ENCODE measurements around the gene APBB2. TPM values are rescaled to one million over a fixed set of nuclear protein-coding genes. Genes with fewer than 3 reads are reported as not detected.

The APBB2 gene
- total RNA-seq, 2 donors from 2014 or later: 56.1 to 64.8 TPM

DNA sequence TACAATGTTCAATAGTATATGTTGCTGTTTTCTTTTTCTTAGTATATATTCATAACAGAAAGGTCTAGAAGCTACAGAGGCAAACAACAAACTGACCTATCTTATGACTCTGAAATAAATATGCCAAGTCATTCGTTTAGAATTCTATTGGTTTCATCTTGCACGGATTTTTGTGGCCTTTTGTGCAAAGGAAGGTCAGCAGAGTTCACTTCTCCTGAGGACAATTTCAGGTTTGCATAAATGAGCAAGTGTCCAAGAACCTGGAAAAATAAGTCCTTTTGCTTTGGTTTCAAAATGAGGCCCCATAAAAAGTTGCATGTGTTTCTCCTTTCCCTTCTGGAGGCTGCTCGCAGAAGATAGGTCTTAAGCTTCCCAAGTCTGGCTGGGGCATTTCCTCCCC, 156.9 kb downstream of the APBB2 start:
- no peak overlapping the region for H3K9ac ChIP-seq (ENCODE audit: extremely low read depth, low read length, poor library complexity, severe bottlenecking)
- peaks cover 36% of the 10 kb centered on the region for H3K9me3 ChIP-seq (ENCODE audit: control insufficient read depth, low read length)
- no peak overlapping the region for H3K27ac Mint-ChIP-seq
- WGBS, 2 experiments (ENCODE audit: insufficient coverage in 1 of 2, insufficient read length in 1 of 2): 89 to 95% methylated on average over 3 of the region's 3 CpGs
- H3K27me3 Mint-ChIP-seq (ENCODE audit: insufficient read depth): no peaks in the 10 kb centered on the region
- no peaks in the 10 kb centered on the region for H3K4me1 ChIP-seq (ENCODE audit: control insufficient read depth, insufficient read depth, low read length)
- H3K9me3 Mint-ChIP-seq: peaks cover 17% of the 10 kb centered on the region
- no peak overlapping the region for H3K27ac ChIP-seq (ENCODE audit: low read depth, low read length)
- TF ChIP-seq, protein P1, sequence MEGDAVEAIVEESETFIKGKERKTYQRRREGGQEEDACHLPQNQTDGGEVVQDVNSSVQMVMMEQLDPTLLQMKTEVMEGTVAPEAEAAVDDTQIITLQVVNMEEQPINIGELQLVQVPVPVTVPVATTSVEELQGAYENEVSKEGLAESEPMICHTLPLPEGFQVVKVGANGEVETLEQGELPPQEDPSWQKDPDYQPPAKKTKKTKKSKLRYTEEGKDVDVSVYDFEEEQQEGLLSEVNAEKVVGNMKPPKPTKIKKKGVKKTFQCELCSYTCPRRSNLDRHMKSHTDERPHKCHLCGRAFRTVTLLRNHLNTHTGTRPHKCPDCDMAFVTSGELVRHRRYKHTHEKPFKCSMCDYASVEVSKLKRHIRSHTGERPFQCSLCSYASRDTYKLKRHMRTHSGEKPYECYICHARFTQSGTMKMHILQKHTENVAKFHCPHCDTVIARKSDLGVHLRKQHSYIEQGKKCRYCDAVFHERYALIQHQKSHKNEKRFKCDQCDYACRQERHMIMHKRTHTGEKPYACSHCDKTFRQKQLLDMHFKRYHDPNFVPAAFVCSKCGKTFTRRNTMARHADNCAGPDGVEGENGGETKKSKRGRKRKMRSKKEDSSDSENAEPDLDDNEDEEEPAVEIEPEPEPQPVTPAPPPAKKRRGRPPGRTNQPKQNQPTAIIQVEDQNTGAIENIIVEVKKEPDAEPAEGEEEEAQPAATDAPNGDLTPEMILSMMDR (conservative IDR thresholded peaks at IDR 0.05): no peak
- peaks cover 45% of the 10 kb centered on the region for H3K36me3 Mint-ChIP-seq (ENCODE audit: low read depth)
- H3K27me3 ChIP-seq (ENCODE audit: control insufficient read depth, insufficient read depth, low read length, poor library complexity, severe bottlenecking): no peaks in the 10 kb centered on the region
- H3K4me3 ChIP-seq (ENCODE audit: low read length): no peak overlapping the region
- H3K4me3 Mint-ChIP-seq: no peak overlapping the region
- H3K4me1 Mint-ChIP-seq: peaks cover 6% of the 10 kb centered on the region
- DNase-seq: no peak
- peaks cover 14% of the 10 kb centered on the region for H3K36me3 ChIP-seq (ENCODE audit: control insufficient read depth, insufficient read depth, low read length)

DNA sequence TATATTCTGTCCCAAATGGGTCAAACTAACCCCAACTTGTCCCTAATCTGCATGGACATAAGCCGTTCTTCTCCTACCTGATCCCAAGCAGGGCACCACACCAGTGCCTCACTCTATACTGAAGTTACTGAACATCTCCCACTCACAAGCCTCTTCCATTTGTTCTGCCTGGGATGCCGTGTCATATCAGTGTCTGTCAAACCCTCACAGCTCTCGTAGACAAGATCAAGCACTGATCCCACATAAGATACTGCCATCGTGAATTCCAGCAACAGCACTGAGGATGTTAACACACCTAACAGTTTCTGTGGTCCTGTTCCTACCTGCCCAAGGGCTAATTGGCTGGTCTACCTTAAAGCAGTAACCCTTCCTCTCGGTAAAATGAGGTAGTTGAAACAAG, 162.1 kb downstream of the APBB2 start:
- Mint-ChIP-seq H3K27ac (no peak overlapping the region), H3K27me3 (ENCODE audit: insufficient read depth) (no peaks in the 10 kb centered on the region), H3K9me3 (peaks cover 22% of the 10 kb centered on the region), H3K4me1 (peaks cover 17% of the 10 kb centered on the region), H3K36me3 (ENCODE audit: low read depth) (peaks cover 18% of the 10 kb centered on the region), H3K4me3 (no peak overlapping the region)
- Histone ChIP-seq H3K4me3 (ENCODE audit: low read length) (no peak overlapping the region), H3K9ac (ENCODE audit: extremely low read depth, low read length, poor library complexity, severe bottlenecking) (no peak overlapping the region), H3K27me3 (ENCODE audit: control insufficient read depth, insufficient read depth, low read length, poor library complexity, severe bottlenecking) (no peaks in the 10 kb centered on the region), H3K36me3 (ENCODE audit: control insufficient read depth, insufficient read depth, low read length) (no peaks in the 10 kb centered on the region), H3K9me3 (ENCODE audit: control insufficient read depth, low read length) (peaks cover 13% of the 10 kb centered on the region), H3K27ac (ENCODE audit: low read depth, low read length) (no peak overlapping the region), H3K4me1 (ENCODE audit: control insufficient read depth, insufficient read depth, low read length) (no peaks in the 10 kb centered on the region)
- TF ChIP-seq, protein P1 (conservative IDR thresholded peaks at IDR 0.05): no peak
- 96 to 98% methylated on average over 5 of the region's 5 CpGs for WGBS, 2 experiments (ENCODE audit: insufficient coverage in 1 of 2, insufficient read length in 1 of 2)
- DNase-seq: no peak

DNA sequence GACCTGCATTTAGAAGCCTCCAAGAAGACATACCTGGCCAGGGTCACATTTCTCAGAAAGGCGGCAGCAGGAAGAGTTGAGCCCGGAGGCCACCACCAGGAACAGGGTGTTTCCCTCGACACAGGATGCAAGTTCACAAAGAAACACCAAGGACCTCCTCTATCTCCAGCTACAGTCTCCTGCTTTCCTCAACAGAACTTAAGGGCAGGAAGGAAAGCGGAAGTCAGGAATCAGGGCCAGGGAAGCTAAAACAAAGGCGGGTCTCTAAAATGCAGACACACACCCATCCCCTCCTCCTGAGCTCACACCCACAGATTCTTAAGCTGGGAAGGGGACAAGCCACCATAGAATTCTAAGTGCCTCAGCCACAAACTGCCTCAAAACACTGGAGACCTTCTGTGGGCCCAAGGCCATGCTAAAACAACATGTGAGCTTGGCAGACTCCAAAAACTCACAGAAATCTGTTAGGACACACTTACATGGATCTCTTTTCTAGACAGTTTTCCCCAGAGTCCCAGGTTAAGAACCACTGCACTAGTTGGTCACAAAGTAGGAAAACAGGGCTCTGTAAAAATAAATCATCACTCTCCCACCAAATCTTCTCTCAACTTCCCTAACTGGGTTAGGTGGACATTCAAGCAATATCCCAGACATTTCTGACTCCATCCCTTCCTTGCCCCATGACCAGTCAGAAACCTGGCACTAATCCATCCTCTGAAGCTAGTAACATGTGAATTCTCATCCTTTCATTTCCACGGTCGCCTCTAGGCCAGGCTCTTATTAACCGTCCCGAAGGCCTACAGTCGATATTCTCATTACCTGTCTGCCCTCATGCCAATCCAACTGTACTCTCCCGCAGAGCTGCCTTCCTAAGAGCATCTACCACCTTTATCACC, 163.2 kb downstream of the APBB2 start:
- no peak overlapping the region for H3K4me3 Mint-ChIP-seq
- TF ChIP-seq, protein P1 (conservative IDR thresholded peaks at IDR 0.05): no peak
- H3K27ac Mint-ChIP-seq: no peak overlapping the region
- no peak for DNase-seq
- WGBS, 2 experiments (ENCODE audit: insufficient coverage in 1 of 2, insufficient read length in 1 of 2): 96% methylated on average over 7 to 11 of the region's 11 CpGs
- no peaks in the 10 kb centered on the region for H3K27me3 Mint-ChIP-seq (ENCODE audit: insufficient read depth)
- no peaks in the 10 kb centered on the region for H3K27me3 ChIP-seq (ENCODE audit: control insufficient read depth, insufficient read depth, low read length, poor library complexity, severe bottlenecking)
- H3K36me3 Mint-ChIP-seq (ENCODE audit: low read depth): peaks cover 21% of the 10 kb centered on the region
- no peaks in the 10 kb centered on the region for H3K4me1 ChIP-seq (ENCODE audit: control insufficient read depth, insufficient read depth, low read length)
- H3K4me3 ChIP-seq (ENCODE audit: low read length): no peak overlapping the region
- no peak overlapping the region for H3K27ac ChIP-seq (ENCODE audit: low read depth, low read length)
- peaks cover 11% of the 10 kb centered on the region for H3K4me1 Mint-ChIP-seq
- H3K9me3 ChIP-seq (ENCODE audit: control insufficient read depth, low read length): peaks cover 25% of the 10 kb centered on the region
- H3K9ac ChIP-seq (ENCODE audit: extremely low read depth, low read length, poor library complexity, severe bottlenecking): no peak overlapping the region
- H3K9me3 Mint-ChIP-seq: peaks cover 27% of the 10 kb centered on the region
- no peaks in the 10 kb centered on the region for H3K36me3 ChIP-seq (ENCODE audit: control insufficient read depth, insufficient read depth, low read length)

All from endodermal cell (in vitro differentiated cells).